K562 (cell line): ENCODE data around the gene GUCY2D. TPM values are rescaled to one million over a fixed set of nuclear protein-coding genes. Genes with fewer than 3 reads are reported as not detected.

Experiments used
- FOXA1 ChIP-seq: fragments of 450-650 bp; IDR thresholded peaks from 2 replicates; pipeline ENCODE4 v1.6.1; 2016; ENCODE audit warnings: mild to moderate bottlenecking, borderline replicate concordance
- LEF1 ChIP-seq: fragments of 450-650 bp; IDR thresholded peaks from 2 replicates; pipeline ENCODE4 v1.6.1; 2016; ENCODE audit warnings: mild to moderate bottlenecking
- TRIM28 ChIP-seq: fragments of 450-650 bp; IDR thresholded peaks from 2 replicates; pipeline ENCODE4 v1.6.1; 2017
- ZBTB11 ChIP-seq, 3 experiments: fragments of 200-800 bp in 1 of 3; fragments of 250-450 bp in 1 of 3; fragments of 450-650 bp in 1 of 3; sonication (Bioruptor Pico) in 1 of 3; sonication (Bioruptor generic) in 1 of 3; formaldehyde crosslinking in 1 of 3; IDR thresholded peaks; 2 replicates each; pipeline versions ENCODE4 v1.6.1 to v1.8.0; 2016 to 2022; ENCODE audit warnings: mild to moderate bottlenecking in 2 of 3, missing genetic modification characterization in 2 of 3, missing compliant biosample characterization in 1 of 3, moderate library complexity in 1 of 3
- ZHX1 ChIP-seq: fragments of 150-350 bp; conservative IDR thresholded peaks from 2 replicates; pipeline ENCODE4 v1.6.1; 2014; ENCODE audit warnings: low read length
- polyA plus RNA-seq, 8 experiments: library from polyadenylated mRNA; depleted of rRNA in 4 of 8; stranded (reverse) in 5 of 8; unstranded in 3 of 8; fragments of >200 nt; fragmentation: Nextera tagmentation in 2 of 8; fragmentation: Illumina TruSeq in 1 of 8; extraction: Ambion mirVana in 2 of 8; extraction: Trizol in 1 of 8; gene quantifications; 2 replicates each; pipeline versions ENCODE4 v1.2.1 to v1.2.3, GENCODE V29; 2011 to 2014; ENCODE audit warnings: inconsistent platforms in 1 of 8, missing spikeins in 1 of 8
- total RNA-seq, 7 experiments: library from RNA; depleted of rRNA in 6 of 7; stranded (reverse); fragments of >200 nt in 6 of 7; fragmentation: Illumina TruSeq in 2 of 7; extraction: Trizol in 2 of 7; gene quantifications; 2 replicates each; pipeline versions ENCODE4 v1.2.1 to v1.2.3, GENCODE V29; 2011 to 2021; ENCODE audit warnings: low replicate concordance in 1 of 7
- TF ChIP-seq, protein P1 (sequence below), 2 experiments: fragments of 450-650 bp in 1 of 2; IDR thresholded peaks; 2 replicates each; pipeline ENCODE4 v1.6.1; 2011 to 2017; ENCODE audit warnings: low read depth in 2 of 2, antibody characterized with exemption in 1 of 2, borderline replicate concordance in 1 of 2, low read length in 1 of 2, mild to moderate bottlenecking in 1 of 2, mixed read lengths in 1 of 2; ENCODE audit not compliant: control insufficient read depth in 1 of 2
- TF ChIP-seq, protein P2 (sequence below): fragments of 450-650 bp; IDR thresholded peaks from 2 replicates; pipeline ENCODE4 v1.6.1; 2017; ENCODE audit warnings: antibody characterized with exemption, mild to moderate bottlenecking

GUCY2D gene
- total and polyA plus RNA-seq, 9 of the 15 experiments (the other 6 are each of a cell fraction or from before 2014, with no cell fraction given): 0.05 TPM; not detected in 8

- no peak for TF ChIP-seq ZHX1
- TF ChIP-seq, protein P1, sequence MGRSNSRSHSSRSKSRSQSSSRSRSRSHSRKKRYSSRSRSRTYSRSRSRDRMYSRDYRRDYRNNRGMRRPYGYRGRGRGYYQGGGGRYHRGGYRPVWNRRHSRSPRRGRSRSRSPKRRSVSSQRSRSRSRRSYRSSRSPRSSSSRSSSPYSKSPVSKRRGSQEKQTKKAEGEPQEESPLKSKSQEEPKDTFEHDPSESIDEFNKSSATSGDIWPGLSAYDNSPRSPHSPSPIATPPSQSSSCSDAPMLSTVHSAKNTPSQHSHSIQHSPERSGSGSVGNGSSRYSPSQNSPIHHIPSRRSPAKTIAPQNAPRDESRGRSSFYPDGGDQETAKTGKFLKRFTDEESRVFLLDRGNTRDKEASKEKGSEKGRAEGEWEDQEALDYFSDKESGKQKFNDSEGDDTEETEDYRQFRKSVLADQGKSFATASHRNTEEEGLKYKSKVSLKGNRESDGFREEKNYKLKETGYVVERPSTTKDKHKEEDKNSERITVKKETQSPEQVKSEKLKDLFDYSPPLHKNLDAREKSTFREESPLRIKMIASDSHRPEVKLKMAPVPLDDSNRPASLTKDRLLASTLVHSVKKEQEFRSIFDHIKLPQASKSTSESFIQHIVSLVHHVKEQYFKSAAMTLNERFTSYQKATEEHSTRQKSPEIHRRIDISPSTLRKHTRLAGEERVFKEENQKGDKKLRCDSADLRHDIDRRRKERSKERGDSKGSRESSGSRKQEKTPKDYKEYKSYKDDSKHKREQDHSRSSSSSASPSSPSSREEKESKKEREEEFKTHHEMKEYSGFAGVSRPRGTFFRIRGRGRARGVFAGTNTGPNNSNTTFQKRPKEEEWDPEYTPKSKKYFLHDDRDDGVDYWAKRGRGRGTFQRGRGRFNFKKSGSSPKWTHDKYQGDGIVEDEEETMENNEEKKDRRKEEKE (IDR thresholded peaks at IDR 0.05; ENCODE audit: borderline replicate concordance in 1 of 2, control insufficient read depth in 1 of 2, low read depth in 2 of 2, low read length in 1 of 2): no peak
- no peak for TF ChIP-seq ZBTB11 (CRISPR knock-in tag; IDR thresholded peaks at IDR 0.05)
- no peak for TF ChIP-seq TRIM28
- no peak for TF ChIP-seq FOXA1
- TF ChIP-seq, protein P2, sequence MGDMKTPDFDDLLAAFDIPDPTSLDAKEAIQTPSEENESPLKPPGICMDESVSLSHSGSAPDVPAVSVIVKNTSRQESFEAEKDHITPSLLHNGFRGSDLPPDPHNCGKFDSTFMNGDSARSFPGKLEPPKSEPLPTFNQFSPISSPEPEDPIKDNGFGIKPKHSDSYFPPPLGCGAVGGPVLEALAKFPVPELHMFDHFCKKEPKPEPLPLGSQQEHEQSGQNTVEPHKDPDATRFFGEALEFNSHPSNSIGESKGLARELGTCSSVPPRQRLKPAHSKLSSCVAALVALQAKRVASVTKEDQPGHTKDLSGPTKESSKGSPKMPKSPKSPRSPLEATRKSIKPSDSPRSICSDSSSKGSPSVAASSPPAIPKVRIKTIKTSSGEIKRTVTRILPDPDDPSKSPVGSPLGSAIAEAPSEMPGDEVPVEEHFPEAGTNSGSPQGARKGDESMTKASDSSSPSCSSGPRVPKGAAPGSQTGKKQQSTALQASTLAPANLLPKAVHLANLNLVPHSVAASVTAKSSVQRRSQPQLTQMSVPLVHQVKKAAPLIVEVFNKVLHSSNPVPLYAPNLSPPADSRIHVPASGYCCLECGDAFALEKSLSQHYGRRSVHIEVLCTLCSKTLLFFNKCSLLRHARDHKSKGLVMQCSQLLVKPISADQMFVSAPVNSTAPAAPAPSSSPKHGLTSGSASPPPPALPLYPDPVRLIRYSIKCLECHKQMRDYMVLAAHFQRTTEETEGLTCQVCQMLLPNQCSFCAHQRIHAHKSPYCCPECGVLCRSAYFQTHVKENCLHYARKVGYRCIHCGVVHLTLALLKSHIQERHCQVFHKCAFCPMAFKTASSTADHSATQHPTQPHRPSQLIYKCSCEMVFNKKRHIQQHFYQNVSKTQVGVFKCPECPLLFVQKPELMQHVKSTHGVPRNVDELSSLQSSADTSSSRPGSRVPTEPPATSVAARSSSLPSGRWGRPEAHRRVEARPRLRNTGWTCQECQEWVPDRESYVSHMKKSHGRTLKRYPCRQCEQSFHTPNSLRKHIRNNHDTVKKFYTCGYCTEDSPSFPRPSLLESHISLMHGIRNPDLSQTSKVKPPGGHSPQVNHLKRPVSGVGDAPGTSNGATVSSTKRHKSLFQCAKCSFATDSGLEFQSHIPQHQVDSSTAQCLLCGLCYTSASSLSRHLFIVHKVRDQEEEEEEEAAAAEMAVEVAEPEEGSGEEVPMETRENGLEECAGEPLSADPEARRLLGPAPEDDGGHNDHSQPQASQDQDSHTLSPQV: no peak
- no peak for TF ChIP-seq LEF1
Measured at GRCh38 chr17:8032442-8032841, 30.0 kb downstream of the GUCY2D start (continued).
